ENCODE measurements around the gene TFAP2A.

Gene TFAP2A

DNA sequence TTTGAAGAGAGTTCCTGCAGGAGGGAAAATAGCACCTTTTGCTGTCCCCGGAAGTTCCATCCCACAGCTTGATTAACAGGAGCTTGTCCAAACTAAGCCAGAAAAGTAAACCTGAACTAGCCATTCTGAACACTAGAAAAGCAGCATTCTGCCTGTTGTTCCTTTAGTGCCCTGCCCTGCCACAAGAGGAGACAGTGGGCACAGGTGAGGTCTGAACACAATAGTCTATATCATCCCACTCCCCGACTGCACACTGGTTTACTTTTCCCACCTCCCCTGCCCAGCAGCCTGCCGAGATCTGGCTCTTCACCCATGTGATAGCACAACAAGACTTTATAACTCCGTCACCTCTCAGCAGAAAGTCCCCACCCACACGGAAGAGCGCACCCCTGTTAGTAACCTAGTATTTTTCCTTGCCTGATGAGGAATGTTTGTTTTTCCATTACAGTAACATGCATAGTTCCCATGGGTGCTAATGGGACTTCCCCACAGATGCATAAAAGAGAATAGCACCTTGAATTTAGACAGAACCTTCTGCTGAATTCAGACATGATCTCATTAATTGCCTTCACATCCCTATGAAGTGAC, 59.7 kb downstream of the TFAP2A start:
- no peak overlapping the region for H3K27ac ChIP-seq
- TF ChIP-seq, protein P1, sequence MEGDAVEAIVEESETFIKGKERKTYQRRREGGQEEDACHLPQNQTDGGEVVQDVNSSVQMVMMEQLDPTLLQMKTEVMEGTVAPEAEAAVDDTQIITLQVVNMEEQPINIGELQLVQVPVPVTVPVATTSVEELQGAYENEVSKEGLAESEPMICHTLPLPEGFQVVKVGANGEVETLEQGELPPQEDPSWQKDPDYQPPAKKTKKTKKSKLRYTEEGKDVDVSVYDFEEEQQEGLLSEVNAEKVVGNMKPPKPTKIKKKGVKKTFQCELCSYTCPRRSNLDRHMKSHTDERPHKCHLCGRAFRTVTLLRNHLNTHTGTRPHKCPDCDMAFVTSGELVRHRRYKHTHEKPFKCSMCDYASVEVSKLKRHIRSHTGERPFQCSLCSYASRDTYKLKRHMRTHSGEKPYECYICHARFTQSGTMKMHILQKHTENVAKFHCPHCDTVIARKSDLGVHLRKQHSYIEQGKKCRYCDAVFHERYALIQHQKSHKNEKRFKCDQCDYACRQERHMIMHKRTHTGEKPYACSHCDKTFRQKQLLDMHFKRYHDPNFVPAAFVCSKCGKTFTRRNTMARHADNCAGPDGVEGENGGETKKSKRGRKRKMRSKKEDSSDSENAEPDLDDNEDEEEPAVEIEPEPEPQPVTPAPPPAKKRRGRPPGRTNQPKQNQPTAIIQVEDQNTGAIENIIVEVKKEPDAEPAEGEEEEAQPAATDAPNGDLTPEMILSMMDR (conservative IDR thresholded peaks at IDR 0.05) = no peak

DNA sequence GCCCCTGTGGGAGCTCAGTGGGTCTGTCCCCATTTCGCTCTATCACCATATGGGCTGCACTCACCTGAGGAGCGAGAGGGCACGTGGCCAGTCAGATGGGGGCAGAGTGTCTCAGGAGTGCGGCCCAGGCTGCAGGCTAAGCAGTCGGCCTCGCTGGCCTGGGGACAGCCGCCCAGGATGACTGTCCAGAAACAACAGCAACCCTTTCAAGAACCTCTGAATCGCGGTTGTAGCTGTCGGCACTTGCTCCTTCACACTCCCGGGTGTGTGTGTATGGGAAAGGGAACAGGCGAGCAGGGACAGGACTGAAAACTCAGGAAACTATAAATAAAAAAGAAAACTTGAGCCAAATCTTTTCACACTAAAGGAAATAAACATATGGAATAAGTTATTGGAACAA, 63.1 kb downstream of the TFAP2A start:
- no peak overlapping the region for H3K27ac ChIP-seq
- TF ChIP-seq, protein P1 (conservative IDR thresholded peaks at IDR 0.05) = no peak

DNA sequence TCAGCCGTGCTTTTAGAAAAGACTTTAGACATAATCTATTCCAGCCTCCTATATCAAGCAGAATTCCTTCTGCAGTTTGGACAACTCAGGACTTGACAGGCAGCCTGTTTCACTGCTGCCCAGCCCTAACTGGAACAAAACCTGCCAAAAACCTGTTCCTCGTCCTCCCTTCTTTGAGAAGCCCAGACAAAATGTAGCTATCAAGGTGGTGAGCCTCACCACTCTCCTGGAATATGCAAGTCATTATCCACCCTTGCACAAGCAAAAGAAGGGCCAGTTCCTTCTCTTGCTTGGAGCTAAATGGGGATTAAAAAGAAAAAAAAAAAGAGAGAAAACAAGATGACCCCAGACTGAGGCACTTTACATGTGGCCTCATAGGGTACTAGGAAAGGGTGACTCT, 64.2 kb downstream of the TFAP2A start:
- H3K27ac ChIP-seq = no peak overlapping the region
- TF ChIP-seq, protein P1 (conservative IDR thresholded peaks at IDR 0.05) = no peak

DNA sequence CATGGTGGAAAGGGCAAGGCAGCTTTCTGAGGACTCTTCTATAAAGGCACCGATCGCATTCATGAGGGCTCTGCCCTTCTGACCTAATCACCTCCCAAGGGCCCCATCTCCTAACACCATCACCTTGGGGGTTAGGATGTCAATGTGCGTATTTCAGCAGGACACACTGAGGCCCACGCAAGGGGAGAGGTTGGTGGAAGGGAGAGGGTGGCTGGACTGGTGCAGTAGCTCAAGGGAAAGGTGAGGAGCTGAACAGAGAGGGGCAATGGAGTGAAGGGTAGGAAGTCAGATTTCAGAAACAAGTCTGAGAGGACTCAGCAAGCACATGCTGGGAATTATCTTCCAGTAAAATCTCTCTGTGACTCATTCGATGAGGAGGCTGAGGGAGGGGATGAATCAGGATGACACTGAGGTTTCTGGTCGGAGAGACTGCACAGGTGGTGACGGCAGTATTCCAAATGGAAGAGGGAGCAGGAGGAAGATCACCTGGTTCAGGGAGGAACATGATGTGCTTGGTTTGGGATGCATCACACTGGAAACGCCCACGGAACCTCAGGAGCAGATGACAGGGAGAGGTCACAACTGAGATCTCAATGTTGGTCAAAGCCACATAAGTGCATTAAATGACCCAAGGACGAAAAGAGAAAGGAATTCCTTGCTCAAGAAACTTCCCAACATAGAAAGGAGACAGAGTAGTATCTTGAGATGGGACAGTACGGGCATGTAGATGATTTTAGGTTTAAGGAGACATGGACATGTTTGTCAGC, 67.1 kb downstream of the TFAP2A start:
- no peak overlapping the region for H3K27ac ChIP-seq
- TF ChIP-seq, protein P1 (conservative IDR thresholded peaks at IDR 0.05) = no peak

Data from VCaP (cell line).